Measurements from ENCODE around the gene PSMA3.

- TF ChIP-seq CTCF (IDR thresholded peaks at IDR 0.05) (no peak), POLR2A (IDR thresholded peaks at IDR 0.05) (no peak)
These were observed 43.8 kb upstream of the PSMA3 start for GRCh38 chr14:58200846-58201245.
